Heart left ventricle (tissue), 13 donors: ENCODE measurements around the gene PTPRZ1.

Experiments used
- CTCF ChIP-seq, 12 donors: fragments of 200-600 bp; sonication (generic) in 4 of 12; IDR thresholded peaks; one replicate each; pipeline versions ENCODE4 v1.5.0 to v1.8.0; 2018 to 2022; ENCODE audit warnings: antibody characterized with exemption in 12 of 12, mild to moderate bottlenecking in 5 of 12
- POLR2A ChIP-seq, 2 donors: fragments of 450-650 bp; IDR thresholded peaks; one replicate each; pipeline ENCODE4 v1.6.1; 2017; ENCODE audit warnings: antibody characterized with exemption in 2 of 2, mild to moderate bottlenecking in 2 of 2, moderate library complexity in 2 of 2
- donor health status: ischemic (EF 13 %, LVEDD 7.1; RV severe dilation, severe dysfunction).
- donor health status: DM: no; HTN: yes; CAD: no.
- donor health status: DM: no; HTN: no; CAD: no.
- donor health status: ischemic (EF 25% LVEDD 6.9; RV normal size, moderate dysfunction).
- donor health status: ischemic (EF 25% LVEDD 5.7; RV mildly dilated, moderate dysfunction).
- donor health status: ischemic (EF 35%, LVEDD 5.7; RV mildly dilated, moderate dysfunction).
- donor health status: nonischemic (EF 11% LVEDD 7.7; RV severe dilation, severe dysfunction).
- donor health status: DM: yes; HTN: yes; CAD: no.
- donor health status: PGD.
- donor health status: ischemic (EF 29% LVEDD 5.4; RV normal size, mild dysfunction).
- donor health status: nonischemic (EF 23%, LVEDD 6.1; RV moderate dilation, normal function).

- TF ChIP-seq CTCF (IDR thresholded peaks at IDR 0.05) (no peak), POLR2A (IDR thresholded peaks at IDR 0.05) (no peak)
Measured at GRCh38 chr7:121945480-121946236, 72.7 kb downstream of the PTPRZ1 start.
